Measurements from ENCODE around the gene JADE1. TPM values are rescaled to one million over a fixed set of nuclear protein-coding genes. Genes with fewer than 3 reads are reported as not detected.

JADE1 gene
- total and polyA plus RNA-seq, 9 of the 15 experiments (the other 6 are each of a cell fraction or from before 2014, with no cell fraction given), result 8.3 to 37.9 (median 24.4) TPM

DNA sequence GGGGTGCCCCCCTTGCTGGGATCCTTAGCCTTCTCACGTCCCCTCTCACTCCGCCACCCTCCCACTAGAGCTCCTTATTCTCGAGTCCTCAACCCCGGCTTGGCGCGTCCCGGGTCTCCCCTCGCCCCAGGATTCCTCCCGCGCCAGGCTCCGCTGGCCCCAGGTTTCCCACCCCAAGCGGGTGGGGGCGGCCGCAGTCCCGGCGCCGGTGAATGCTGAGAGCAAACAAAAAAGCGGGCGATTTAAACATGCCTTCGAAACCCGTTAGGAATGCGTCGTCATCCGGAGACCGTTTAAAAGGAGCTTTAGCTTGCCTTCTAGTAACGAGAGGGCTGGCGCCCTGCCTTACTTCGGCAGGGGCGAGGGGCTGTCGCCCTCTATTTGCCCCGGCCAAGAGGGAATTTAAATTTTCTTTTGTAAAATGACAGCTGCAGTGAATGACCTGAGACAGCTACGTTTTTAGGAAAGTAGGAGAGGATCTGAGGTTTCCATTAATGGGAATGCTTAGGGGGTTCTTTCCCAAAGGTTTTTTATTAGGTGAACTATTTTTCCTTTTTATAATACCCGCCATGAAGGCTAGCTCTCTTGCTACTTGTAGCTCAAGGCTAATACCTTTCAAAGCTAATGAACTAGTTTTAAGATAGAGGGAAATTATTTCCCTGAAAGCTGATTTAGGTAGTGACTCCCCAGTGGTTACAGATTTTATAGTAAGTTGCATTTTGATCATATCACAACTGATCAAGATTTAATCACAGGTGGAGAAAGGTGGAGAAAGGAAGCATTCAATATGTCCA, 3.1 kb downstream of the JADE1 start (continued):
- TF ChIP-seq, protein P1, sequence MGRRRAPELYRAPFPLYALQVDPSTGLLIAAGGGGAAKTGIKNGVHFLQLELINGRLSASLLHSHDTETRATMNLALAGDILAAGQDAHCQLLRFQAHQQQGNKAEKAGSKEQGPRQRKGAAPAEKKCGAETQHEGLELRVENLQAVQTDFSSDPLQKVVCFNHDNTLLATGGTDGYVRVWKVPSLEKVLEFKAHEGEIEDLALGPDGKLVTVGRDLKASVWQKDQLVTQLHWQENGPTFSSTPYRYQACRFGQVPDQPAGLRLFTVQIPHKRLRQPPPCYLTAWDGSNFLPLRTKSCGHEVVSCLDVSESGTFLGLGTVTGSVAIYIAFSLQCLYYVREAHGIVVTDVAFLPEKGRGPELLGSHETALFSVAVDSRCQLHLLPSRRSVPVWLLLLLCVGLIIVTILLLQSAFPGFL (CRISPR knock-in tag; IDR thresholded peaks at IDR 0.05), result no peak
- TF ChIP-seq SRSF3 (IDR thresholded peaks at IDR 0.05; ENCODE audit: insufficient read depth, low read length) (0 out of 2 replicates have a peak, but pooled peaks have one; percentile 54), ZNF583 (CRISPR knock-in tag; IDR thresholded peaks at IDR 0.05) (no peak), CREM (IDR thresholded peaks at IDR 0.05; ENCODE audit: low read depth) (peak; percentile 56), NEUROD1 (IDR thresholded peaks at IDR 0.05; ENCODE audit: borderline replicate concordance, low read depth, low read length, partially characterized antibody) (no peak), ZFPM2 (CRISPR knock-in tag; IDR thresholded peaks at IDR 0.05) (0 out of 2 replicates have a peak, but pooled peaks have one; percentile 46), HINFP (tag; conservative IDR thresholded peaks at IDR 0.05; ENCODE audit: low read depth) (no peak), ZMIZ1 (IDR thresholded peaks at IDR 0.05; ENCODE audit: low read depth in 2 of 2, low read length in 2 of 2) (0 out of 4 replicates have a peak, but pooled peaks of 1 of the 2 experiments have one; percentile 0), RNF2 (IDR thresholded peaks at IDR 0.05) (0 out of 2 replicates have a peak, but pooled peaks have one; percentile 14), ELF4 (CRISPR knock-in tag; IDR thresholded peaks at IDR 0.05) (no peak), CBFA2T2 (conservative IDR thresholded peaks at IDR 0.05) (no peak), RBFOX2 (IDR thresholded peaks at IDR 0.05; ENCODE audit: low read depth, low read length) (peak; percentile 39), DPF2 (IDR thresholded peaks at IDR 0.05) (no peak), NR4A1 (CRISPR knock-in tag; IDR thresholded peaks at IDR 0.05) (no peak), NR4A1 (tag; IDR thresholded peaks at IDR 0.05) (0 out of 2 replicates have a peak, but pooled peaks have one; percentile 16), MCM2 (IDR thresholded peaks at IDR 0.05; ENCODE audit: low read depth) (no peak), CHD1 (IDR thresholded peaks at IDR 0.05; ENCODE audit: low read length) (peak; percentile 33)
- TF ChIP-seq, protein P2, sequence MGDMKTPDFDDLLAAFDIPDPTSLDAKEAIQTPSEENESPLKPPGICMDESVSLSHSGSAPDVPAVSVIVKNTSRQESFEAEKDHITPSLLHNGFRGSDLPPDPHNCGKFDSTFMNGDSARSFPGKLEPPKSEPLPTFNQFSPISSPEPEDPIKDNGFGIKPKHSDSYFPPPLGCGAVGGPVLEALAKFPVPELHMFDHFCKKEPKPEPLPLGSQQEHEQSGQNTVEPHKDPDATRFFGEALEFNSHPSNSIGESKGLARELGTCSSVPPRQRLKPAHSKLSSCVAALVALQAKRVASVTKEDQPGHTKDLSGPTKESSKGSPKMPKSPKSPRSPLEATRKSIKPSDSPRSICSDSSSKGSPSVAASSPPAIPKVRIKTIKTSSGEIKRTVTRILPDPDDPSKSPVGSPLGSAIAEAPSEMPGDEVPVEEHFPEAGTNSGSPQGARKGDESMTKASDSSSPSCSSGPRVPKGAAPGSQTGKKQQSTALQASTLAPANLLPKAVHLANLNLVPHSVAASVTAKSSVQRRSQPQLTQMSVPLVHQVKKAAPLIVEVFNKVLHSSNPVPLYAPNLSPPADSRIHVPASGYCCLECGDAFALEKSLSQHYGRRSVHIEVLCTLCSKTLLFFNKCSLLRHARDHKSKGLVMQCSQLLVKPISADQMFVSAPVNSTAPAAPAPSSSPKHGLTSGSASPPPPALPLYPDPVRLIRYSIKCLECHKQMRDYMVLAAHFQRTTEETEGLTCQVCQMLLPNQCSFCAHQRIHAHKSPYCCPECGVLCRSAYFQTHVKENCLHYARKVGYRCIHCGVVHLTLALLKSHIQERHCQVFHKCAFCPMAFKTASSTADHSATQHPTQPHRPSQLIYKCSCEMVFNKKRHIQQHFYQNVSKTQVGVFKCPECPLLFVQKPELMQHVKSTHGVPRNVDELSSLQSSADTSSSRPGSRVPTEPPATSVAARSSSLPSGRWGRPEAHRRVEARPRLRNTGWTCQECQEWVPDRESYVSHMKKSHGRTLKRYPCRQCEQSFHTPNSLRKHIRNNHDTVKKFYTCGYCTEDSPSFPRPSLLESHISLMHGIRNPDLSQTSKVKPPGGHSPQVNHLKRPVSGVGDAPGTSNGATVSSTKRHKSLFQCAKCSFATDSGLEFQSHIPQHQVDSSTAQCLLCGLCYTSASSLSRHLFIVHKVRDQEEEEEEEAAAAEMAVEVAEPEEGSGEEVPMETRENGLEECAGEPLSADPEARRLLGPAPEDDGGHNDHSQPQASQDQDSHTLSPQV (IDR thresholded peaks at IDR 0.05), result 0 out of 2 replicates have a peak, but pooled peaks have one; percentile 12

Measured in K562 (cell line).